Heart left ventricle (tissue), 16 donors: Measurements from ENCODE around the gene SUPT4H1. TPM values are rescaled to one million over a fixed set of nuclear protein-coding genes. Genes with fewer than 3 reads are reported as not detected.

ENCODE experiments used
- ATAC-seq, 4 donors: fragments of 200-7000 bp; cut with Tn5 transposase; one replicate each; pipeline ENCODE4 v1.9.1; 2020 to 2022; ENCODE audit warnings: moderate library complexity in 4 of 4, mild to moderate bottlenecking in 3 of 4, moderate number of reproducible peaks in 1 of 4
- DNase-seq, 5 donors: peaks; one replicate each; pipeline ENCODE4 v3.0.0-alpha.2; 2020
- H3K27ac ChIP-seq, 12 donors: fragments of 200-600 bp; sonication (generic) in 4 of 12; one replicate each; pipeline versions ENCODE4 v1.5.0 to v1.8.0; 2016 to 2022; ENCODE audit warnings: mild to moderate bottlenecking in 2 of 12
- H3K27me3 ChIP-seq, 9 donors: fragments of 200-600 bp; sonication (generic) in 2 of 9; one replicate each; pipeline versions ENCODE4 v1.5.1 to v1.8.0; 2016 to 2022; ENCODE audit warnings: mild to moderate bottlenecking in 3 of 9
- H3K36me3 ChIP-seq, 9 donors: fragments of 200-600 bp; sonication (generic) in 2 of 9; one replicate each; pipeline versions ENCODE4 v1.5.0 to v1.8.0; 2018 to 2022; ENCODE audit warnings: mild to moderate bottlenecking in 2 of 9
- H3K4me1 ChIP-seq, 12 donors: fragments of 200-600 bp; sonication (generic) in 4 of 12; one replicate each; pipeline versions ENCODE4 v1.5.0 to v1.8.0; 2016 to 2022; ENCODE audit warnings: mild to moderate bottlenecking in 3 of 12
- H3K4me3 ChIP-seq, 12 donors: fragments of 200-600 bp; sonication (generic) in 4 of 12; one replicate each; pipeline versions ENCODE4 v1.5.0 to v1.8.0; 2017 to 2022; ENCODE audit warnings: mild to moderate bottlenecking in 9 of 12, moderate library complexity in 4 of 12
- H3K9me3 ChIP-seq, 12 donors: fragments of 200-600 bp; sonication (generic) in 4 of 12; one replicate each; pipeline versions ENCODE4 v1.5.0 to v1.8.0; 2016 to 2022; ENCODE audit warnings: mild to moderate bottlenecking in 1 of 12
- CTCF ChIP-seq, 12 donors: fragments of 200-600 bp; sonication (generic) in 4 of 12; IDR thresholded peaks; one replicate each; pipeline versions ENCODE4 v1.5.0 to v1.8.0; 2018 to 2022; ENCODE audit warnings: antibody characterized with exemption in 12 of 12, mild to moderate bottlenecking in 5 of 12
- POLR2A ChIP-seq, 2 donors: fragments of 450-650 bp; IDR thresholded peaks; one replicate each; pipeline ENCODE4 v1.6.1; 2017; ENCODE audit warnings: antibody characterized with exemption in 2 of 2, mild to moderate bottlenecking in 2 of 2, moderate library complexity in 2 of 2
- WGBS, 4 donors: extraction: QIAGEN DNeasy Blood & Tissue Kit in 2 of 4; methylation state at CpG; one replicate each; pipeline versions ENCODE4 v1.1.5 to v1.1.7; 2013 to 2018; 5-methylcytosine and 5-hydroxymethylcytosine counted together
- intact Hi-C, 10 donors: fragments of 100-400 bp; cut with DNase I; formaldehyde crosslinking; loops; one replicate each; pipeline versions ENCODE4 v1.11.1 to v1.14.2; 2022
- polyA plus RNA-seq, 2 donors: library from polyadenylated mRNA; stranded (reverse); fragments of 200-250 nt; gene quantifications; one replicate each; pipeline ENCODE4 v1.2.3, GENCODE V29; 2013
- total RNA-seq, 9 donors: library from RNA; depleted of rRNA in 2 of 9; stranded (reverse); fragments of >200 nt in 2 of 9; fragmentation: NEBNext Ultra II Directional in 3 of 9; extraction: Animal tissue kit (Norgen Biotek cat#: 25700) in 3 of 9; gene quantifications; one replicate each; pipeline versions ENCODE4 v1.1.0 to v1.2.4, GENCODE V29; 2016 to 2023
- donor health status: ischemic (EF 13 %, LVEDD 7.1; RV severe dilation, severe dysfunction).
- donor health status: healthy with polysubstance abuse.
- donor health status: DM: no; HTN: yes; CAD: no.
- donor health status: DM: no; HTN: no; CAD: no.
- donor health status: ischemic (EF 25% LVEDD 6.9; RV normal size, moderate dysfunction).
- donor health status: ischemic (EF 25% LVEDD 5.7; RV mildly dilated, moderate dysfunction).
- donor health status: healthy.
- donor health status: DM: yes; HTN: yes; CAD: no.
- donor health status: ischemic (EF 35%, LVEDD 5.7; RV mildly dilated, moderate dysfunction).
- donor health status: nonischemic (EF 11% LVEDD 7.7; RV severe dilation, severe dysfunction).
- donor health status: DM: yes; HTN: yes; CAD: no.
- donor health status: PGD.
- donor health status: ischemic (EF 29% LVEDD 5.4; RV normal size, mild dysfunction).
- donor health status: nonischemic (EF 23%, LVEDD 6.1; RV moderate dilation, normal function).

SUPT4H1 gene
- total and polyA plus RNA-seq, 11 donors: 44.1 to 92.7 (median 58.0) TPM

- H3K27ac ChIP-seq: no peak overlapping the region
- peaks cover 0 to 40% (median 0%) of the 10 kb centered on the region in 12 donors for H3K4me1 ChIP-seq
- ATAC-seq: no peak
- intact Hi-C loops: no loop called here
- H3K4me3 ChIP-seq: no peak overlapping the region
- no peak for DNase-seq
- TF ChIP-seq CTCF (IDR thresholded peaks at IDR 0.05) (no peak), POLR2A (IDR thresholded peaks at IDR 0.05) (no peak)
- H3K27me3 ChIP-seq: peaks cover 0 to under 1% (median 0%) of the 10 kb centered on the region in 9 donors
- H3K9me3 ChIP-seq: no peaks in the 10 kb centered on the region
- 88 to 95% (median 93%) methylated on average over 5 of the region's 5 CpGs for WGBS, 4 donors
- H3K36me3 ChIP-seq: no peaks in the 10 kb centered on the region
Observed at GRCh38 chr17:58380207-58381123, 28.5 kb upstream of the SUPT4H1 start.

GRCh38 chr17:58379511-58379824, 27.5 kb upstream of the SUPT4H1 start:
- WGBS, 4 donors: 70 to 75% (median 71%) methylated on average over 3 of the region's 3 CpGs
- no peaks in the 10 kb centered on the region for H3K36me3 ChIP-seq
- DNase-seq (no peak), ATAC-seq (no peak)
- no peak overlapping the region for H3K4me3 ChIP-seq
- H3K9me3 ChIP-seq: no peaks in the 10 kb centered on the region
- no peaks in the 10 kb centered on the region for H3K27me3 ChIP-seq
- no peak overlapping the region for H3K27ac ChIP-seq
- H3K4me1 ChIP-seq: peaks cover 0 to 32% (median 0%) of the 10 kb centered on the region in 12 donors
- intact Hi-C loops: loop anchor here in 1 of 10 donors (10.0 kb wide), 1 partner anchor 65 kb away; no protein-coding TSS in a partner anchor
- TF ChIP-seq CTCF (IDR thresholded peaks at IDR 0.05): no peak
- TF ChIP-seq POLR2A (IDR thresholded peaks at IDR 0.05): no peak

GRCh38 chr17:58378733-58379510, 26.9 kb upstream of the SUPT4H1 start:
- H3K9me3 ChIP-seq: no peaks in the 10 kb centered on the region
- no peaks in the 10 kb centered on the region for H3K36me3 ChIP-seq
- H3K4me1 ChIP-seq: peaks cover 0 to 27% (median 0%) of the 10 kb centered on the region in 12 donors
- ATAC-seq (no peak), DNase-seq (no peak)
- H3K27me3 ChIP-seq: no peaks in the 10 kb centered on the region
- intact Hi-C loops: loop anchor here in 1 of 10 donors (10.0 kb wide), 1 partner anchor 64 kb away; no protein-coding TSS in a partner anchor
- H3K27ac ChIP-seq: no peak overlapping the region
- TF ChIP-seq CTCF (IDR thresholded peaks at IDR 0.05) (no peak), POLR2A (IDR thresholded peaks at IDR 0.05) (no peak)
- H3K4me3 ChIP-seq: no peak overlapping the region
- 56 to 74% (median 64%) methylated on average over 8 of the region's 8 CpGs for WGBS, 4 donors

GRCh38 chr17:58377661-58378060, 25.7 kb upstream of the SUPT4H1 start:
- Histone ChIP-seq H3K27ac (no peak overlapping the region), H3K9me3 (no peaks in the 10 kb centered on the region), H3K4me3 (no peak overlapping the region), H3K36me3 (no peaks in the 10 kb centered on the region), H3K4me1 (peaks cover 0 to 22% (median 0%) of the 10 kb centered on the region in 12 donors), H3K27me3 (no peaks in the 10 kb centered on the region)
- intact Hi-C loops: loop anchor here in 1 of 10 donors (10.0 kb wide), 1 partner anchor 63 kb away; no protein-coding TSS in a partner anchor
- WGBS, 4 donors: 75 to 91% (median 84%) methylated on average over 5 of the region's 5 CpGs
- no peak for TF ChIP-seq POLR2A (IDR thresholded peaks at IDR 0.05)
- no peak for TF ChIP-seq CTCF (IDR thresholded peaks at IDR 0.05)
- DNase-seq (no peak), ATAC-seq (no peak)
